ENCODE data around the gene HOMEZ.
A peak's percentile ranks its signal among the peaks of the same experiment; 100 is the strongest.

The HOMEZ gene

DNA sequence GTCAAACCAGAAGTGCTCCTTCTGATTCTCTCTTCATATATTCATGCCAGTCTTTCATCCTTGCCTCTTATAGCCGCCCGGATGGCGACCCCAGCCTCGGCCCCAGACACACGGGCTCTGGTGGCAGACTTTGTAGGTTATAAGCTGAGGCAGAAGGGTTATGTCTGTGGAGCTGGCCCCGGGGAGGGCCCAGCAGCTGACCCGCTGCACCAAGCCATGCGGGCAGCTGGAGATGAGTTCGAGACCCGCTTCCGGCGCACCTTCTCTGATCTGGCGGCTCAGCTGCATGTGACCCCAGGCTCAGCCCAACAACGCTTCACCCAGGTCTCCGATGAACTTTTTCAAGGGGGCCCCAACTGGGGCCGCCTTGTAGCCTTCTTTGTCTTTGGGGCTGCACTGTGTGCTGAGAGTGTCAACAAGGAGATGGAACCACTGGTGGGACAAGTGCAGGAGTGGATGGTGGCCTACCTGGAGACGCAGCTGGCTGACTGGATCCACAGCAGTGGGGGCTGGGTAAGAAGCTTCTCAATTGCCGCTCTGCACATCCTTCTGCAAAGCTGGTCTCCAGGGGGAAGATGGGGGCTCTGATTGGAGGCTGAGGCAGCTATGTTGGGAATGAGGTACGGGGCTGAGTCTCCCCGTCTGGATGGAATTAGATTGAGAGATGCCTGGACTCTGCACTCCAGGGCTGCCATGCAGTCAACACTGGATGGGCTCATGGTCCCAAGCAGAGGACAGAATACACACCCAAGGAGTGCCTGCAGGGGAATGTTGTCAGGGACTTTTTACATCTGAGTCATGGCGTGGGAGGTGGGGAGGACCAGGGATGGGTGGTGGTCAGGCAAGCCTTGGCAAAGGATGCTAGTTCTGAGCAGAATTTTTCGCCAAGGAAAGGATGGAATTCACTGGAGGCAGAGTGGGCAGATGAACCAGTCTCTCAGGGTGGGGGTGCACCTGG, 22.0 kb upstream of the HOMEZ start:
- no peak for DNase-seq

DNA sequence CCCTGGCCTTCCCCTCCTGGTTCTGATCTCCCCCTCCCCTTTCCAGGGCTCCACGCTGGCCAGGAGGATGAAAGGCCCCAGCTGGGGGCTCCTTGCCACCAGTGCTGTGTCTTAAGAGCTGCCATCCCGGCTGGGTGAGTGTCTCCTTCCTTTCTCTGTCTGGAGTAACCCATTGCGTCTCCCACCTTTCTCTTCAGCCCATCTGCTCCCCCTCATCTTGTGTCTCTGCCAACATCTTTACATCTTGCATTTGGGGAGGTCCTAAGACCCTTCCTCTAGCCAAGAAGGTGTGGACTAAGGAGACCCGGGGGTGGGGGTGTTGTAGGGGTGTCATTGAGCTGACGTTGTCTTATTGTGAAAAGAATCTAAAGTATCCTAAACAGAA, 21.2 kb upstream of the HOMEZ start:
- no peak for DNase-seq

DNA sequence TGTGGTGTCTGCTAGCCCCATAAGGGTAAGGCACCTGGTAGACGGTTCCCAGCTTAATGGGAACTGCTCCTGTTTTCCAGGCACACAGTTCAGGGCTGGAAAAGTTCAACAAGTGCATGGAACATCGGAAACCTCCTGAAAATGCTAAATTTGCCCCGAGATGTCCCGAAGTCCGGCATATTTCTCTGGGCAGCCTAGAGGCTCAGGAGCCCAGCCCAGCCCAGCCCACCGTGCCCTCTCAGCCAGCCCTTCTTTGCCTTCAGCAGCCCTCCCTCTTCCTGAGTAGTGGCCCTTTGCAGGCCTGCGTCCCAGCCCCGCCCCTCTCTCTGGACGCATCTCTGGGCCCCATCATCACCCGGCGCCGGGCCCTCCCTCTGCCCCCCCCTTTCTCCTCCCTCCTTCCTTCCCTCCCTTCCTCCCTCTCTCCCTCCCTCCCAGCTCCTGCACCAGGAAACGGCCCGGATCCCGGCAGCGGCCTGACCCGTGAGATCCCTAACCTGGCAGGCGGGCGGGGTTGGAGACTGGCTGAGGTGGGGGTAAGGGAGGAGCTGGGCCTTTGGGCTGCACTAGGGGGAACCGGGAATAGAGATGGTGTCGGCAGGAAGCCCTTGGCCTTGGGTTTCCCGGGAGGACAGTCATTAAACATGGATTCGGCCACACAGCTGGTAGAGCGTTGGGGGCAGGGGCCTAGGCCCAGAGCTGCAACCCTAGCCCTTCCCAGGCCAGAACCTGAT, 20.6 kb upstream of the HOMEZ start, which contains the start of gene BCL2L2:
Gene BCL2L2, plus strand, starts transcription at position 422 of the 734 bp plus-strand sequence. CDS start 935 bp downstream, outside the sequence.
- DNase-seq = no peak

DNA sequence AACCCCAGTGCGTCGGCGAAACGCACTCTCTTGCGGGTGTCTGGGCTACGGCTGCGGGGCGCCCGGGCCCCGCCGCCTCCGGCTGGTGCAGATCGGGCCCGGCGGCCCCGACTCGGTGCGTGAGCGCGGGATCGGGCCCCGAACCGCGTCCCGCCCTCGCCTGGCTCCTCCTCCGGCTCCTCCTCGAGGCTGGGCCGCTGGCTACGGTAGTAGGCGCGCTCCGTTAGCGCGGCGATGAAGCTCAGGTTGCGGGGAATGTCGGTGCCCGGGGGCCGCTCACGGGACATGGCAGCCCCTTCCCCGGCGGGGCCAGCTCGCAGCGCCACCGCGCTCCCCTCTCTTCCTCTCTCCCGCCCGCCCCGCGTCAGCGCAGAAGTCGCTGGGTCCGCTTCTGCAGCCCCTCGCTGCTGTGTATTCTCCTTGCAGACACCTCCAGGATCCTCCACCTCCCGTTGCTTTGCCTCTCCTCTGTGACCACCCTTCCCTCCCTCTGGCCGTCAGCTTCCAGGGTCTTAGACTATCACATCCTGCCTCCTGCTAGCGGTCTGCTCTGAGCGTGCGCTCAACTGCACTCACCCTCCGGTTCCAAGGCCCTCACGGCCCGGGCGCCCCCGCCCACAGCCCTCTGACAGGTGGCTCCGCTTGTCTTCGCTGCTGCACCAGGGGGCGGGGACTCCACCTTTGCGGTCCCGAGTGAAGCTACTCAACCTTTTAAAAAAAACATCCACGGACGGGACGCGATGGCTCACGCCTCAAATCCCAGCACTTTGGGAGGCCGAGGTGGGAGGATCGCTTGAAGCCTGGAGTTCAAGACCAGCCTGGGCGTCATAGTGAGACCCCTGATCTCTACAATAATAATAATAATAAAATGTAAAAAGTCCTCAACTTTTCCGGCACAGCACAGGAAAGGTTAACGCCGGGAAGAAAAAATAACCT, 16.6 kb upstream of the HOMEZ start, which contains the start of gene PPP1R3E:
Gene PPP1R3E, minus strand, starts transcription at position 570 of the 936 bp plus-strand sequence. Its CDS starts 283 bp downstream, at position 287.
- peak; percentile 88 for DNase-seq

DNA sequence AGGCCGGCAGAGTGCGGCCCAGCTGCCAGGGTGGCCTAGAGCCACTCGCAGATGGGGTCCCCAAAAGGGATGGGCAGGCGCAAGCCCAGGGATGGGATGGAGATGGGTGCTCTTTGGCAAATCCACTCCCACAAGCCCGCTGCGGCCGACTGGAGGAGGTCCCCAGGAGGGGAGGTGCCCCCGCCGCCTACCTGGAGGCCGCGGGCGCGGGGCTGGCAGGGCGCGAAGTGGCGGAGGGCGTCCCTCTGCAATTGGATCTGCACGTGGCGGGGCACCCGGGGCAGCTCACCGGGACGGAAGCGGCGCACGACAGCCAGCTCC, 16.0 kb upstream of the HOMEZ start:
- no peak for DNase-seq

DNA sequence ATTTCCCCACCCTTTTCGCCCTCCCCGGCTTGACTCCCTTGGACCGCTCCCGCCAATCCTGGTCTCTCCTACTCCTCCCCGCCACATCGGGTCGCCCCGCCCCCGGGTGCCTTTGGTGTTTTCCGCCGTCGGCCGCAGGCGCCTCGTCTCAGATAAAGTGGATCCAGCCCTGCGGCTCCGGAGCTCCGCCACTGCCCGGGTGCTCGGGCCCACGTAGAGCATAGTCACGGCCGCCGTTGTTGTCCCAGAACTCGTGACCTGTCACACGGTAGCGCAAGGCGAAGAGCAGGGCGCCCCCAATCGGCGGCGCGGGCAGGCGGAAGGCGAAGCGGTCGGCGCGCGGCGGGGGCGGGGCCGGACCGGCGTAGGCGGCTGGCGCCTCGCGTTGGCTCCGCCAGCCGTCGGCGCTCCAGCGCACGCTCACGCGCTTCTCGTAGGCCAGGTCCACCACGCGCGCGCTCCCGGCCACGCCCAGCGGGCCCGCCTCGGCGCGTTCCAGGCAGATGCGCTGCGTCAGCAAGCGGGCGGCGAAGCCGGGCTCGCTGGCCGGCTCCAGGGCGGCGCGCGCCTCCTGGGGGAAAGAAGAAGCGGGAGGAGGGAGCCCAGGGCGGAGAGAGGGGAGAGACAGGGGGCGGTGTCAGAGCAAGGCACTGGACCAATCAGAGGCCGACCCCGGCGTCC, 15.5 kb upstream of the HOMEZ start:
- peak; percentile 97 for DNase-seq

DNA sequence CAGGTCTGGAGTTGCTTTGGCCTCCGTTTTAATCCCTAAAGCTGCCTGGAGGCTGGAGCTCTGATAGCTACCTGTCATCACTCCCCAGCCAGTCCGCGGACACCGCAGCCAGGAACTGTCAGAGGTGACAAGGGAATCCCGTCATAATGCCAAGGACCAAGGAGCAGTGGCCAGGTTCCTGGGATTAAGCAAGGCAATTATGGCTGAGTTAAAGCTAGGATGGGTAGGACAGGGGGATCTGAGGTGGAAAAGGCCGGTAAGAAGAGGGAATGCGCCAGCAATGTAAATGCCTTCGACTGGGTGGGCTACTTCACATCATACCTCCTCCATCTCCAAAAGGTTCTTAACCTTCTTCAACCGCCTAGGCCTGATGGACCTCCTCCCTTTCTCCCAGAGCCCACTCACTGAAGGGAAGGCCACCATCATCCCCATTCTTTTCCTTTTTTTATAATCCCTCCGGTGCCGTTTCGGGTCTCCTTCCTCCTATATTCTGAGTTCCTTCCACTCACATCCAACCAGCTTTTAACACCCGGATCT, 14.8 kb upstream of the HOMEZ start:
- no peak for DNase-seq

DNA sequence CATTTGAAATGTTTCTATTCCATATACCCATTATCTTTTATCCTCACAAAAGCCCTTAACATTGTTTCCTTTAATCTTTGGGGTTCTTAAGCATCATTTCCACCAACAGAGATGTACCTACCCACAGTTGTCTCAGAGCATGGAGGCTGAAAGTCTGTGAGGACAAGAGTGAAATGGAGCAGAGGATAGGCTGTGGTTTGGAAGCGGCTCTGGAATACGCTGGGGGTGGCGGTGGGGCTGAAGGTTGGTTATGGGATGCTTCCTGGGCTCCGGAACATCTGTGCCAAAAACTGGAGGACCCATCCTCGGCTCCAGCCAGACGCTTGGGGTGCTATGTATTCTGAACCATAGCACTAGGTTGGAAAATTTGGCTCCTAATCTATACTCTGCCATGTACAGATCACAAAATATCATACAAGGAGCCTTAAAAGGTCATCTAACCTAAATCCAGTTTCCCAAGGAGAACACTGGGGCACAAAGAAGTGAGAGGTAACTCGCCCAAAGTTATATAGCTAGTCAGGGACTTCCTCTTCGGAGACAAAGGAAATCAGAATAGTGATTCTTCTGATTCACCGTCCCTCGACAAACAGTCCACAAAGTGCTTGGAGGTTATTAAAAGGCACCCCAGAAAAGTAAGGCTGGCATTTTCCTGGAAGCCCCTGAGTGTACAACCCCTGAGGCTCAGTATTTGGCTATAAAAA, 14.2 kb upstream of the HOMEZ start:
- DNase-seq = no peak

DNA sequence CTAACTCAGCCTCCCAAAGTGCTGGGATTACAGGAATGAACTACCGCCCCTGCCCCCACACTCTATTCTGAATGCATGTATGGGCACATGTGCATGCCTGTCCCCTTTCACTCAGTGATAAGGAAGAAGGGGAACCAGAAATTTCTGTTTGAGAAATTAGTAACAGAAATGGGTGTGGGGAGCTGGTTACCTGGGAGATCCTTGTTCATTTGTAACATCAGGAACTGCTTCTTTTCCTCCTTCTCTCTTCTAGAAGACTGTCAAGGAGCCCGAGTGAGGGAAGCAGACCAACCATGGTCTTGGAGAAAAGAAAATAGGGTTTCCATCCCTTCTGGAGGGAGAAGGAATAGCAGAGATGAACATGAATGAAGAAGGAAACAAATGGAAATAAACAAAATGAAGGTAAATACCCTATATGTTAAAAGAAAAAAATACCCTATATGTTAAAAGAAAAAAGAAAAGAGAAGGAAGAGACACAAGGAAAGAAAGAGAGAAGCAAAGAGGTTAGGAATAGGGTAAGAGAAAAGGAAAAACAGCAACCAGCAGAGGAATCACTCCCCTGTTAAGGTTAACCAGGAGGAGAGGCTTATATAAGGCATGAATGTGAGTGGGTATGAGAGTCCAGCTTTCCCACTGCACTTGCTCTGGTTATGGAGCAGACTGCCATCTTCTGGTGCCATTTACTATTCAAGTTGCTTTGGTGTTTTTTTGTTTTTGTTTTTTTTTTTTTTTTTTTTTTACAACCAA, 13.5 kb upstream of the HOMEZ start:
- DNase-seq = peak; percentile 53

DNA sequence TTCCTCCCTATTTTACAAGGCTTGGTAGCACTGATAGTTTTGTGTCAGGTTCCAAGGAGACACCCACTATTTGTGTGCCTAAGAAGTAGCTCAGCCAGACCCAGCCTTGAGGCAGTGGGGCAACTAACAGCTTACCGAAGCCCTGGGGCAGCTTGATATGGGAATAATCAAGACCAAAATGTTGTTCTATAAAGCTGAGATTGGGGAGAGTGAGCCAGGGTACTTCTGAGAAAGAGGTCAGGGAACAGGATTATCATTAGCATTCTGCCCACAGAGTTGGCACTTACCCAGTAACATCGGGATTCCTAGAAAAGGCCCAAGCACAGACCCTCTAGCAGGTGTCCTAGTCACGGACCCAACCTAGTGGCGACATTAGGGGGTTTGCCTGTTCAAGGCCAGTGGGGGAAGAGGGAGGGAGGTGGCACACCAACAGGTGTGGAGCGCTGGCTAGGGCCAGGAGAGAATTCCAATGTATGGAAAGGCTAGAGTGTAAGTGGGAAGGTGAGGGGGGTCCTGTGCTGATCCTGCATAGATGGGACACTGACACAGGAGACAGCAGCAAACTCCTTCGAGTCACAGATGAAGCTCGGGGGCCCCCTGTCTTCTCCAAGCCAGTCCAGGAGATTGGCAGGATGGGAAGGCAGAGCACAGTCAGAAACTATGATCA, 11.8 kb upstream of the HOMEZ start:
- no peak for DNase-seq

DNA sequence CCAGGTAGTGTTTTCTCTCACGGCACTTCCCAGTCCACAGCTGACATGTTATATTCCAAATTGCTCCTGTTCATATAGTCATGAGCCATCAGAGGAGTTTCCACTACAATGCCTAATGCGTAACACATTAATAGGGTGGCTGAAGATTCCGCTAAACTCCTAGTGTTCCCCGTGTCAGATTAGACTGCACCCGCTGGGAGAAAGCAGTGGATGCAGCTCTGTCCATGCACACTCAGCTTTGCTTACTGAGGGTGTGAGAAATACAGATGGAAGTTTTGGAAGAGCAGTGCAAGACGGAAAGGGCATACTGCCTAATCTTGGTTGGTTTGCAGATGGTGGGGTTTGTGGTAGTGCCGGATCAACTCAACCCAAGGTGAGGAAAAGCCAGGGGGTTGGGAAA, 11.2 kb upstream of the HOMEZ start:
- DNase-seq = no peak

DNA sequence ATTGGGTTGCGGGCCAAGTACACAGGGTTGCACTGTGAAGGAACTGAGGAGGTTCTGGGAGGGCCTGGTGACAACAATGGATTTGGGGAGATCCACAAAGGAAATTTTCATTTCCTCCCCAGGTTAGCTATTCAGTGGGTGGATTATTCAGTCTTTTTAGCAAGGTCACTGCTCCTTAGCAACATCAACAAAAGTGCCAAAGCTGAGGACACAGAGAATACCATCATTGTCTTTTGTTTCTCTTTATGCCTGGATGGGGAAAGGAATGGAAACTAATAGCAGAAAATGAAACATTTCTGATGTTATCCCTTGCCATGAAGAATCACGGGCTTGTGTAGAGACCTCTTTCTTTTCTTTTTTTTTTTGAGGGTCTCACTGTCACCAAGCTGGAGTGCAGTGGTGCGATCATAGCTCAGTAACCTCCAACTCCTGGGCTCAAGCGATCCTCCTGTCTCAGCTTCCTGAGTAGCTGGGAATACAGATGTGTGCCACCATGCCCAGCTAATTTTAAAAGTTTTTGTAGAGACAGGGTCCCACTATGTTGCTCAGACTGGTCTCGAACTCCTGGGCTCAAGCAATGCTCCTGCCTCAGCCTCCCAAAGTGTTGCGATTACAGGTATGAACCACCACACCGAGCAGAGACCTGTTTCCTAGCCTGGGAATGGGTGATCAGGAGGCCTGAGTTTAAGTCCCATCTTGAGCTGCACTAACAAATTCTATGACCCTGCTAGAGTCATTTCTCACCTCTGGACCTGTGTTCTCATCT, 10.3 kb upstream of the HOMEZ start:
- DNase-seq = no peak

DNA sequence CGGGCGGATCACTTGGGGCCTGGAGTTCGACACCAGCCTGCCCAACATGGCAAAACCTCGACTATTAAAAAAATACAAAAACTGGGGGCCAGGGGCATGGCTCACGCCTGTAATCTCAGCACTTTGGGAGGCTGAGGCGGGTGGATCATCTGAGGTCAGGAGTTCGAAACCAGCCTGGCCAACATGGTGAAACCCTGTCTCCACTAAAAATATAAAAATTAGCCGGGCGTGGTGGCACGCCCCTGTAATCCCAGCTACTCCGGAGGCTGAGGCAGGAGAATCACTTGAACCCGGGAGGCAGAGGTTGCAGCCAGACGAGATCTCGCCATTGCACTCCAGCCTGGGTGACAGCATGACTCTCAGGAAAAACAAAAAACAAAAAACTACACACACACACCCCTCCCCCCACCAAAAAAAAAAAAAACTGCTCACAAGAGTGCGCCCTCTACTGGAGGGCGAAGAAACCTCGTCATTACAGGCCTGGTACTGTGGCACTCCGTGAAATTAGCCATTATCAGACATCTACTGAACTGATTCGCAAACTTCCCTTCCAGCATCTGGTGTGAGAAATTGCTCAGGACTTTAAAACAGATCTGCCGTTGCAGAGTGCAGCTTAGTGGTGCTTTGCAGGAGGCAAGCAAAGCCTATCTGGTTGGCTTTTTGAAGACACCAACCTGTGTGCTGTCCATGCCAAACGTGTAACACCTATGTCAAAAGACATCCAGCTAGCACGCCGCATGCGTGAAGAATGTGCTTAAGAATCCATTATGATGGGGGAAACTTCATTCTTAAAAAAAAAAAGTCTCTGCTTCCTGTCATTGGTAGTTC, 9.0 kb upstream of the HOMEZ start:
- DNase-seq = peak; percentile 72

DNA sequence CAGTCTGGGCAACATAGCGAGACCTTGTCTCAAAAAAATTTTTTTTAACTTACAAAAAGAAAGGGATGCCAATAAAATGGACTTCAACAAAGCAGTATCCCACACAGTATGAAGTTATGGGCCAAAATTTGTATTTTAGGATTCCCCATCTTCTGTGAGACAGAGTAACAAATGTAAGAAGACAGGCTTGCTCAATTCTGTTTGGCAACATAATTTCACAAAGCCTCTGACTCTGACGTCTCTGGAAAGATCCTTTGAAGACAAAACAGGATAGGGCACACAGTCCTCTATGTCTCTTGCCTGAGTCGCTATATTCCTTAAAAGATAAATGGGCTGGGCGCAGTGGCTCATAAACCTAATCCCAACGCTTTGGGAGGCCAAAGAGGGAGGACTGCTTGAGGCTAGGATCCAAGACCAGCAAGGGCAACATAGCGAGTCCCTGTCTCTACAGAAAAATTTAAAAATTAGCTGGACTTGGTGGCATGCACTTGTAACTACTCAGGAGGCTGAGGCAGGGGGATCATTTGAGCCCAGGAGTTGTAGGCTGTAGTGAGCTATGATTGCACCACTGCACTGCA, 1.1 kb upstream of the HOMEZ start:
- DNase-seq = no peak

DNA sequence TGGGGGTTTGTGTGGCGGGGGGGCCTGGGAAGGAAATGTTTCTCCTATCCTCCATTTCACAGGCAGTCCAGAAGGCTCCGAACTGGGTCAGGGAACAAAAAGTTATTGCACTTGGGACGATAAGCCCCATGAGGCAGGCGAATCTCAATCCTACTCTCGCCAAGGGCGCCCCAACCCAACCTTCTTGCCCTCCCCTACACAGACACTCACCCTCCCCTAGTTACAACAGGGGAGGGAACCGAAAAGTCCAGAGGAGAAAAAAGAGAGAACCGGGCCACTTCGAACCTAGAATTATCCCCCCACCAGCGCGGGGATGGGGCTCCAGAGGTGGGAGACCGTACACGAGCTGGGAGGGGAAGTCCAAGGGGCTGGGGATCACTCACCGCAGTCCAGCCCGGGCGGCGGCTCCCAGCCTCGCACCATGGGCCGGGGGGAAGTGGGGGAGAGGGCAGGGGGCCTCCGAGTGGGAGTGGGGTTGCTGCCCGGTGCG, 357 bp downstream of the HOMEZ start:
- DNase-seq = no peak

DNA sequence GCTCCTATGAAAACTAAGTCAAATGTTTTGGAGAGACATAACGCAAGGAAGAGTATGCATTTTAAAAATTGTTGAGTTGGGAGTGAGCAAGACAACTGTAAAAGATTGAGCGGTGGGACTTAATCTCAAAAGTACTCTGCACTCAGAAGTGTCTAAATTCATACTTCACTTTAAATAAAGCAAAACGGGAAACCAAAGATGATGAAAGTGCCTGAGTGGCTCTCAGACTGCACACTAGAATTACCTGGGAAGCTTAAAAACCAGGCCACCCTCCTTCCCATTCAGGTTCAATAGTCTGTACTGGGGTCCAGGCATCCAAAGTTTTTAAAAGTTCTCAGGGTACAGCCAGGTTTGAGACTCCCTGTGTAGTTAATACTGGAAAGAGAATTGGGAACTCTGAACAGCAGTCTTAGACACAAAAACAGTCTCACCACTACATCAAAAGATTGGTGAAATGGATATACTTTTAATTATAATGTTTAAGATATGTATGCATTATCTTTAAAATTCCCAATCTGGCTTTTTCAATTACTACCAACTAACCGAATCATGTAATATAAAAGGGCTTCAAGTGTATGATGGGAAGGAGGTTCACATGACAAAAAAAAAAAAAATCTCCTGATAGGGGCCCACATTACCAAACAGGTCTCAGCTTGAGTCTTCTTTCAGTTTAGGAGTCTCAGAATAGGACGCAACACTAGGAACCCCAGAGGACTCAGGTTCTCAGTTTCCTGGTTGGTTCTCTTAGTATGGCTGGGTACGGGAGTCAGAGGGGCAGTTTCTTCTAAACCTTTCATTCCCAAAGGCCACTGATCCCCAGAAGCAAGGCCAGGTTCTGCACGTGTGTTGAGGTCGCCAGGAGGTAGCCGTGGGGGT, 1.0 kb downstream of the HOMEZ start:
- peak; percentile 17 for DNase-seq

DNA sequence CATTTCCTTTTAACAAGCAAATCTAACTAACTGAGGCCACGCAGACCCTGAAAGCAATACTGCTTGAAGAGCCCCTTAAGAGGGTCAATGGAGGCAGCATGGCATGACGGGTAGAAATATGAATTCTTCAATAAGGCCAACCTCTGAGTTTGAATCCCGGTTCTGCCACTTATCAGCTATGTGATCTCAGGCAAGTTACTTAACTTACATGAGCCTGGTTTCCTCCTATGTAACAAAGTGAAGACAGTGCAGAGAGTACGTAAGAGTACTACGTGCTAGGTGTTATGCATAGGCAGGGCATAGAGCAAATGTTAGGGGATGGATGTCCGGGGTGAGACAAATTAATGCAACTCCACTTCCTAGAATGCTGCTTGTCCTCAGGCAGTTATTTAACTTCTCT, 4.7 kb downstream of the HOMEZ start:
- DNase-seq = no peak

Measured in CD4-positive, alpha-beta T cell treated with Interleukin-21 for 1 hour (primary cell).